GM12875 (cell line): ENCODE results near the gene TUBA8.
"Not testable (repeated sequence)": the region's sequence is repeated elsewhere in the genome, so short reads cannot be mapped to it uniquely, and the experiment has no call there.

Experiments used
- H3K4me3 ChIP-seq: one replicate; pipeline ENCODE4 v1.5.1; 2011; ENCODE audit warnings: low read depth, low read length, control low read depth
- TF ChIP-seq, protein P1 (sequence below): IDR thresholded peaks from 2 replicates; pipeline ENCODE4 v1.5.1; 2011; ENCODE audit warnings: low read depth, mild to moderate bottlenecking, control low read depth, inconsistent platforms, low read length, moderate library complexity, borderline replicate concordance; ENCODE audit not compliant: insufficient read depth

Gene TUBA8

DNA sequence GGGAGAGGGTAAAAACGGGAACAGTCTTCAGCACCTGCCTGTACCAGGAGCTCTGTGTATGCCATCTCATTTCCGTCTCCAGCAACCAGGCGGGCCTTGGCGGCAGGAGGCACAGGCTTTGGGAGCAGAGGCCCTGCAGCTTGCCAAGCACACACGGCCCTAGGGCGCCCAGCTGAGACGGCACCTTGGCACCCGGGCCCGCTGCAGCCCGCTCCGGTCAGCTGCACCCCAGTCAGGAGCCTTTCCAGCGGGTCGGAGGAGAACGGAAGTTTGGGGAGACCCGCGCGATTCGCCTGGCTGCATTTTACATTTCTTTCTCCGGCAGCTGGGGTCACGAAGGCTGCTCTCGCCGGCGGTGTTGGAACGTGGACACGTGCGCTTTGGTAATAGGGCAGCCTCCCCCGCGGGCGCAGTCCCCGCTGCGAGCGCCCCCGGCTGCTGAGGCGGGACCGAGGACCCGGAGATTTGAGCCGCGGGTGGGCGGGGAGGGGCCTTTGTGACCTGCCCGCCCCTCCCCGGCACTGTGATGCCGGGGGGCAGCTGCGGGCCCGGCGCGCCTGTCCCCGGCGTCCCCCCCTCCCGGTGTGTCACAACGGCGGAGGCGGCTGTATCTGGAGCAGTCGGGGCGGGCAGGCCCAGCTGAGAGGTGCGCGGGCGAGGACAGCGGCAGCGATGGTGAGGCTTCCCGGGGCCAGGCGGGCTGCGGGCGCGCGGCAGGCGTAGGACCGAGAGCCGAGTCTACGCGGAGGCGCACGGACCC is at the start of gene TUBA8:
Gene TUBA8, plus strand, starts transcription at position 616 of the 760 bp plus-strand sequence. Its CDS starts 57 bp downstream, at position 673.
- TF ChIP-seq, protein P1, sequence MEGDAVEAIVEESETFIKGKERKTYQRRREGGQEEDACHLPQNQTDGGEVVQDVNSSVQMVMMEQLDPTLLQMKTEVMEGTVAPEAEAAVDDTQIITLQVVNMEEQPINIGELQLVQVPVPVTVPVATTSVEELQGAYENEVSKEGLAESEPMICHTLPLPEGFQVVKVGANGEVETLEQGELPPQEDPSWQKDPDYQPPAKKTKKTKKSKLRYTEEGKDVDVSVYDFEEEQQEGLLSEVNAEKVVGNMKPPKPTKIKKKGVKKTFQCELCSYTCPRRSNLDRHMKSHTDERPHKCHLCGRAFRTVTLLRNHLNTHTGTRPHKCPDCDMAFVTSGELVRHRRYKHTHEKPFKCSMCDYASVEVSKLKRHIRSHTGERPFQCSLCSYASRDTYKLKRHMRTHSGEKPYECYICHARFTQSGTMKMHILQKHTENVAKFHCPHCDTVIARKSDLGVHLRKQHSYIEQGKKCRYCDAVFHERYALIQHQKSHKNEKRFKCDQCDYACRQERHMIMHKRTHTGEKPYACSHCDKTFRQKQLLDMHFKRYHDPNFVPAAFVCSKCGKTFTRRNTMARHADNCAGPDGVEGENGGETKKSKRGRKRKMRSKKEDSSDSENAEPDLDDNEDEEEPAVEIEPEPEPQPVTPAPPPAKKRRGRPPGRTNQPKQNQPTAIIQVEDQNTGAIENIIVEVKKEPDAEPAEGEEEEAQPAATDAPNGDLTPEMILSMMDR = no peak
- H3K4me3 ChIP-seq = peak within 1 kb of the TSS; percentile 48

DNA sequence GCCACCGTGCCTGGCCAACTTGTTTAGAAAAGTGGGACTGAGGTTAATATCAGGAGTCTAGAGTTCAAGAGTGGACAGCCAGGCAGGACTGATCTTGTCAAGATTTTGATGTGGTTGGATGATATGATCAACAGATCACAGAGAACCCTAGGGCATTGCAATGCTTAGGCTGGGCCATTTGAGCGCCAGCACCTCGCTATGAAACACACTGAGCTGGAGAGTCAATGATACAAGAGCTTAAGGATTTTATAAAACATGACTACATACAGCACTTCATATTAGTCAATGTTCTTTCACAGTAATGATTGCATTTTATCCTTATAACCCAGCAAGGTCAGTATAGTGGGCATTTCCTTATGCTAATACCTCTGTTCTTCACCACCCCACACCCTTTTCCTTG is 48.2 kb upstream of the TUBA8 start:
- TF ChIP-seq, protein P1 = no peak
- no peak overlapping the region for H3K4me3 ChIP-seq

DNA sequence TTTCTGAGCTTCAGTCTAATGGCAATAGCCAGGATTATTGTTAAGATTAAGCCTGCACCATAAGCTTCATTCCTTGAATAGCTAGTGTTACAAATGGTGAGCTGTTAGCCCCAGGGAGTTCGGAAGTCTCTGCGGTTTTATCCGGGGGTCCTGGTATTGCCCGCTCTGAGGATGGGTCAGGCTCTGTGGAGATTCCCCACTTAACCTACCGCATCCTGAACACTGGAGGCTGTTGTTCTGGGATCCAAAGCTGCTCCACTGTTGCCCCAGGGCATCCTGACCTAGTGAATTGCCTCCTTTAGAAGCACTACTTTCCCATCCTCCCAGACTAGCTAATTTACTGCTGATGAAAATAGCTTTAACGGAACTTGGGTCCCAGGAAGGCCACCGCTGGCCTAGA is 47.3 kb upstream of the TUBA8 start:
- TF ChIP-seq, protein P1 = no peak
- H3K4me3 ChIP-seq = no peak overlapping the region

DNA sequence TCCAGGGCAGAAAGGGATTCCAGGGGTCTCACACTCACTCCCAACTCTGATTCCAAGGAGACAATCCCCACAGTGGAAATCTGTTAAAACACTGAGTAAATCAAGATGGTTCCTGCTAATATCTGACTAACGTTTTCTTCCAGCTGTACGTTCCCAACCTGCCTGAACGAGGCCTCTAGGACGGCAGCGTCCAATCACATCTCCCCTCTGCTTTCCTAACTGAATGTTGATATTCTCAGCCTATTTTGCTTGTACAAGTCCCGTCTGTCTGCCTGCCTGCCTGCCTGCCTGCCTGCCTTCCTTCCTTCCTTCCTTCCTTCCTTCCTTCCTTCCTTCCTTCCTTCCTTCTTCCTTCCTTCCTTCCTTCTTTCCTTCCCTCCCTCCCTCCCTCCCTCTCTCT is 46.9 kb upstream of the TUBA8 start:
- H3K4me3 ChIP-seq = not testable (repeated sequence)

DNA sequence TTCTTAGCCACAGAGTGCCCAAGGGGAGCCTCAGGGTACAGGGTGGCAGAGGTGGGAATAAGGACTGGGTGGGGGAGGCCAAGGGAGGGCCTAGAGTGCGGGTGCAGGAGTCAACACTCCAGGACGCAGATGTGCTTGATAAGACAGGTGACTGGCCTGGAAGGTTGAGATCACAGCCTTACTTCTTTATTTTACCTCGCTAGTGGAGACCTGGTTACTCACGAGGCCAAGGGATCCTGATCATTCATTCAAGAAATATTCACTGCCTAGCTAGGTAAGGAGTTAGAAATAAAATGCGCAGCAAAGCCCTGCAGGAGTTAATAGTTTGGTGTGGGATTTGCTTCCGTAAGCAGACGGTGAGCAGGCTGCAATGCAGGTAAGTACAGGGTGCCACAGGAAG is 46.0 kb upstream of the TUBA8 start:
- H3K4me3 ChIP-seq = no peak overlapping the region
- TF ChIP-seq, protein P1 = no peak

DNA sequence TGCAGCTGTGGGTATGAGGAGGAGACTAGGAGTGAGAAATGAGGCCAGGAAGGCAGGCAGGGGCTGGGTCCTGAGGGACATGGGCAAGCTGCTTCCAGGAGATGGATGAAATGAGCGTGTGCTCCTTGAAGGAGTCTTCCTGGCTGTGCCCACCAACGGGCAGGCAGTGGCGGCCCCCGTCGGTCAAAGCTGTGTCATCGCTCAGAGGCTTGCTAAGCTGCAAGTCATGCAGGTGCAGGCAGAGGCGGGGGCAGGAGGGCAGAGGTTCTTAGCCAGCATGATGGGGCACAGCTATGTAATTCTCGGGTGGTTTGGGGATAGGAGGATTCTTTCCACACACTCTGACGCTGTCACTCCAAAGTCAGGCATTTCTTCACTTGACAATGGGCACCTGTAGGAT is 45.4 kb upstream of the TUBA8 start:
- no peak overlapping the region for H3K4me3 ChIP-seq
- TF ChIP-seq, protein P1 = no peak

DNA sequence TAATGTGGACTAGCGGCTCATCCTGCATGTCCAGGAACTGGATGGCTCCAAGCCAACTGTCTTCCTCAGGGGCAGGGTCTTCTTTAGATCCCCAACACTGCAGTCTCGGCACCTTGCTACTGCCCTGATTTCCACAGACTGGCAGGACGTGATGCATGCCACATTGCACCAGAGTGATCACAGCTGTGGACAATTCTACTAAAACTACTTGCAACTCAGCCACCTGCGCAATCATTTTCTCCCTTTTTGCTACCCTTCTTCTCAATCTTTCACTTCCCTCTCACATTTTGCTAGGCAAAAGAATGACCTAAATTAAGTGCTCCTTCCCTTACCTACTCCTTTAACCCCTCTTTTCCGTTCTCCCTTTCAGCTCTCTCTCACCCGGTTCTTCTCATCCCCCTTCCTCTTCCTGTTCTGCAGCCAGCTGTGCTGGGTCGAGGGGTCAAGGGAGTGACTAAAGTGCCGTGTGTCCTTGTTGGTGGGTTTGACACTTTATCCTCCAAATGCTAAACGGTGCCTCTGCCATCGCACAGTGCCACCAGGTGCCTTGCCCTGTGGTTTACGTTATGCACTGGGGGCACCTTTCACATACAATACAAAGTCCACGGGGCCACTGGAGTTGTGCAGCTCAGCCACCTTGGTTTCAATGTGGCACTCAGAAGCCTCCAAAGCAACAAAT is 44.3 kb upstream of the TUBA8 start:
- TF ChIP-seq, protein P1 = no peak
- H3K4me3 ChIP-seq = no peak overlapping the region

DNA sequence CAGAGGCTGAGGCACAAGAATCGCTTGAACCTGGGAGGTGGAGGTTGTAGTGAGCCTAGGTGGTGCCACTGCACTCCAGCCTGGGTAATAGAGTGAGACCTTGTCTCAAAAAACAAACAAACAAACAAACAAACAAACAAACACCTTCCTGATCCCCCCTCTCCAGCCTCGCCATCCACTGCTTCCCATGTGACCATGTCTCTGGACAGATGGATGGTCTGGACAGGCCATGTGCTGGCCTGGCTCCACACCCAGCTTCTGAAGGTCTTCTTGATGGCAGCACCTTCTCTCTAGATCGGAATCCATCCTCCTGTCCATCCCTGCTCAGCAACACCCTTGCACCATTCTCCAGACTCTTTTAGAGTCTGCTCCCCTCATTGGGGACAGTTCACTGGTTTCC is 43.5 kb upstream of the TUBA8 start:
- H3K4me3 ChIP-seq = no peak overlapping the region
- TF ChIP-seq, protein P1 = no peak
